ENCODE data around the gene TMEM38A. TPM values are rescaled to one million over a fixed set of nuclear protein-coding genes. Genes with fewer than 3 reads are reported as not detected.

TMEM38A gene
- total RNA-seq, 1 experiment from 2014 or later: 20.1 TPM

GRCh38 chr19:16620584-16620983 lies 40.4 kb upstream of the TMEM38A start:
- Mint-ChIP-seq H3K4me1 (ENCODE audit: low read depth, unreplicated experiment) (peaks cover 26% of the 10 kb centered on the region), H3K9me3 (ENCODE audit: low read depth, unreplicated experiment) (no peaks in the 10 kb centered on the region), H3K36me3 (ENCODE audit: insufficient read depth, unreplicated experiment) (no peaks in the 10 kb centered on the region), H3K4me3 (ENCODE audit: low read depth, unreplicated experiment) (no peak overlapping the region), H3K27ac (ENCODE audit: unreplicated experiment) (no peak overlapping the region), H3K27me3 (ENCODE audit: unreplicated experiment) (no peaks in the 10 kb centered on the region)
- BruUV-seq (replicated peaks): no TSS peak
- no peak for TF ChIP-seq CTCF (IDR thresholded peaks at IDR 0.05; ENCODE audit: unreplicated experiment)
- CTCF ChIA-PET: no interaction called here
- intact Hi-C loops (cut with micrococcal nuclease; ENCODE audit: unreplicated experiment): no loop called here
- DNase-seq: no peak

DNA sequence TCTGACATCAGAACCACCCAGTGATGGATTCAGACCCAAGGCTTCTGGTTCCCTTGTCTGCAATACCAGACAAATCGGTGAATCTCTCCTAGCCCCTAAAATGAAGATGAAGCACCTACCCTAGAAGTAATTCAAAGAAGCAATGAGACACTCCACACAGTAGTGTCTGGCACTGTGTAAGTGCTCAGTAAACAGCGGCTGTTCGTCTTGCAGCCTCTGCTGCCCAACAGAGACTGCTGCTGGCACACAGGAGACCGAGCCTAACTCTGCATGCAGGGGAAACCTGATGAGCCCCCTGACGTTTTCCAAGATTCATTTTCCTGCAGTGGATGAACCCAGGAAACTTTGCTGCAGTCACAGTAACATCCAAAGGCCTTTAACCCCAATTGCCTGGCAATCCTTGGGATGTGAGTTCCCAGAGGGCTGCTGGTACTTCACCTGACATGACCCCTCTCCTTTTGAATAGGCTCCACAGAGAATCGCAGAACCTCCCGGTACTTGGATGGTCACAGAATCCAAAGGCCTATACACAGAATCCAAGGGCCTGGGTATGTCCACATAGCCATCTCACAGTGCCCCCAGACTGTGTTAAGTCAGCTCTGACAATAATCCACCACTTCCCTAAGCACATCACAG lies 39.7 kb upstream of the TMEM38A start:
- Mint-ChIP-seq H3K4me1 (ENCODE audit: low read depth, unreplicated experiment) (peaks cover 31% of the 10 kb centered on the region), H3K4me3 (ENCODE audit: low read depth, unreplicated experiment) (no peak overlapping the region), H3K27me3 (ENCODE audit: unreplicated experiment) (no peaks in the 10 kb centered on the region), H3K9me3 (ENCODE audit: low read depth, unreplicated experiment) (no peaks in the 10 kb centered on the region), H3K27ac (ENCODE audit: unreplicated experiment) (no peak overlapping the region), H3K36me3 (ENCODE audit: insufficient read depth, unreplicated experiment) (no peaks in the 10 kb centered on the region)
- no peak for DNase-seq
- CTCF ChIA-PET: no interaction called here
- no TSS peak for BruUV-seq (replicated peaks)
- no peak for TF ChIP-seq CTCF (IDR thresholded peaks at IDR 0.05; ENCODE audit: unreplicated experiment)
- intact Hi-C loops (cut with micrococcal nuclease; ENCODE audit: unreplicated experiment): no loop called here

DNA sequence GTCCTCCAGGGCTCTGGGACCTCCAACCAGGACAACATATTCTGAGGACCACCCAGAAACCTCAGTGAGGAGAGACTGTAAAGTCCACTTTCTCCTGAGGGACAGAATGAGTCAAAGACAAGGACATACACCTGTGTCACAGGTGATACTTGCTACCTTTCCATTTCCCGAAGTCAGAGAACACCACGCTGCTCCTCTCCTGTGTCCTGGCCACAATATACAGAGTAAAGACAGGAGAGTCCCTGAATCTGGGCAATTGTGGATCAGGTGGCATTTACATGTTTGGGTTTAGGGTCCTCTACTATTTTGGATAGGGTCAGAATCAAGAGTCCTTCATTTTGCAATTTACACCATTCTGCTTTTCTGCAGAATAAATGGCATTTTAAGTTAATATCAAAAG lies 37.9 kb upstream of the TMEM38A start:
- no peaks in the 10 kb centered on the region for H3K9me3 Mint-ChIP-seq (ENCODE audit: low read depth, unreplicated experiment)
- no peak for DNase-seq
- peaks cover 16% of the 10 kb centered on the region for H3K36me3 Mint-ChIP-seq (ENCODE audit: insufficient read depth, unreplicated experiment)
- CTCF ChIA-PET: no interaction called here
- intact Hi-C loops (cut with micrococcal nuclease; ENCODE audit: unreplicated experiment): no loop called here
- no peaks in the 10 kb centered on the region for H3K27me3 Mint-ChIP-seq (ENCODE audit: unreplicated experiment)
- no TSS peak for BruUV-seq (replicated peaks)
- no peak for TF ChIP-seq CTCF (IDR thresholded peaks at IDR 0.05; ENCODE audit: unreplicated experiment)
- peaks cover 31% of the 10 kb centered on the region for H3K4me1 Mint-ChIP-seq (ENCODE audit: low read depth, unreplicated experiment)
- H3K4me3 Mint-ChIP-seq (ENCODE audit: low read depth, unreplicated experiment): no peak overlapping the region
- no peak overlapping the region for H3K27ac Mint-ChIP-seq (ENCODE audit: unreplicated experiment)

GRCh38 chr19:16623576-16623975 lies 37.4 kb upstream of the TMEM38A start:
- no peak overlapping the region for H3K4me3 Mint-ChIP-seq (ENCODE audit: low read depth, unreplicated experiment)
- no peaks in the 10 kb centered on the region for H3K9me3 Mint-ChIP-seq (ENCODE audit: low read depth, unreplicated experiment)
- H3K27ac Mint-ChIP-seq (ENCODE audit: unreplicated experiment): no peak overlapping the region
- CTCF ChIA-PET: no interaction called here
- TF ChIP-seq CTCF (IDR thresholded peaks at IDR 0.05; ENCODE audit: unreplicated experiment): no peak
- H3K36me3 Mint-ChIP-seq (ENCODE audit: insufficient read depth, unreplicated experiment): peaks cover 21% of the 10 kb centered on the region
- peaks cover 31% of the 10 kb centered on the region for H3K4me1 Mint-ChIP-seq (ENCODE audit: low read depth, unreplicated experiment)
- H3K27me3 Mint-ChIP-seq (ENCODE audit: unreplicated experiment): no peaks in the 10 kb centered on the region
- BruUV-seq (replicated peaks): no TSS peak
- no peak for DNase-seq
- intact Hi-C loops (cut with micrococcal nuclease; ENCODE audit: unreplicated experiment): no loop called here
